ENCODE data around the gene SPON2.

The SPON2 gene

DNA sequence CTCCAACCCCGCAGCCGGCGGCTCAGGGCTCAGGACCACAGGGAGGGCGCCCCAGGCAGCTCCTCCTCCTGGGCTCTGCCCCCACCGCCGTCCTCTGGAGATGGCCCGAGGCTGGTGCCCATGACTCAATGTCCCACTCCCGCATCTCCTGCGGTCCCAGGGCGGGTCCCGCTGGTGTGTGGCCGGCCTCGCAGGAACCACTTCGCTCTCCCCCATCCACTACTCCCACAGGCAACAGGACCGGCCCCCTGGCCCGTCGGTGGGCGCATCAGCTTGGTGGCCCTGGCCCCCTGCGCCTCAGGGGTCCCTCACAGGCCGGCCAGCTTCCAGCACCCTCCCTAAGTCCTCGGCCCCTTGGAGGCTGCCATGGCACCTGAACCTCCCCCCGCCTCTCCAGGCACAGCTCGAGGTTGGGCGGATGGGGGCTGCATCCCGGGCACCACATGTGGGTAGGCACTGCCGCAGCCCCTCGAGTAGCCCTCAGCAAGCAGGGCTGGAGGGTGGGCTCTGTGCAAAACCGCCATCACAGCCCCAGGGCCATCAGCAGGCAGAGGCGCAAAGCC is 22.8 kb upstream of the SPON2 start:
- no peak for DNase-seq (ENCODE audit: low spot score)

DNA sequence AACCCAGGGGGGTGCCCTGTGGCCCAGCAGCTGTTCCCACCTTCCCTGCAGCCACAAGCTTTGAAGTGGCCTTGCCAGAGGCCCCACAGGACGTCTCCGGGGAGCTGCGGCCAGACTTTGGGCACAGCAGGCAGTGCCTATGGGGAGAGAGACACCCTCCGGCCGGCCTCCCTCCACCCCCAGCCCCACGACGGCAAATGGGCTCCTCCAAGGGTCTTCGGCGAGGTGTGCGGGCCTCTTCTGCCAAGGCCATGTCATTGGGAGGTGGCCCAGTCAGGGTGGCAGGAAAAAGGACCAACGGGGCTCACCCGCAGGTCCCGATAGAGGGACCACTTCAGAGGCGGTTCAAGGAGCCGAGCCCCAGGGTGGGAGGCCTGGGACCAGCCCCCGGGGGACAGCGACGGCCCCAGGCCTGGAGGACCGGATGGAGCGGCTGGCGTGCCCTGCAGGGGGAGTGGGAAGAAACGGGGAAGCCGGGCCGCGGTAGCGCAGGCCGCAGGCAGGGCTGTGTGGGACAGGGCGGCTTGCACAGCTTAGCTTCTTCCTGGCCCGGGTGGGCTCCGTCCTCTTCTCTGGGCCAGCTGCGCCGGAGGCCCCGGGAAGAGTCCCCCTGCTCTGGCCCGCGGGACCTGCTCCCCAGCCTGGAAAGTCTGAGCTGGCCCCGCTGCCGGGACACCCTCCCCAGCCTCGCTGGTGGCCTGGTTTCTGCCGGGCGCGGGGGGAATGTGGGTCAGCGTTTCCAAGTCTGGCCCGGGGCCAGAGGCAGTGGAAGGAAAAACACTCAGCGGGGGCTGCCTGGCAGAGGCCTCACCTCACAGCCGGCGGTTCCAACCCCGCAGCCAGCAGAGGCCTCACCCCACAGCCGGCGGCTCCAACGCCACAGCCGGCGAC is 21.9 kb upstream of the SPON2 start:
- DNase-seq (ENCODE audit: low spot score), result no peak

DNA sequence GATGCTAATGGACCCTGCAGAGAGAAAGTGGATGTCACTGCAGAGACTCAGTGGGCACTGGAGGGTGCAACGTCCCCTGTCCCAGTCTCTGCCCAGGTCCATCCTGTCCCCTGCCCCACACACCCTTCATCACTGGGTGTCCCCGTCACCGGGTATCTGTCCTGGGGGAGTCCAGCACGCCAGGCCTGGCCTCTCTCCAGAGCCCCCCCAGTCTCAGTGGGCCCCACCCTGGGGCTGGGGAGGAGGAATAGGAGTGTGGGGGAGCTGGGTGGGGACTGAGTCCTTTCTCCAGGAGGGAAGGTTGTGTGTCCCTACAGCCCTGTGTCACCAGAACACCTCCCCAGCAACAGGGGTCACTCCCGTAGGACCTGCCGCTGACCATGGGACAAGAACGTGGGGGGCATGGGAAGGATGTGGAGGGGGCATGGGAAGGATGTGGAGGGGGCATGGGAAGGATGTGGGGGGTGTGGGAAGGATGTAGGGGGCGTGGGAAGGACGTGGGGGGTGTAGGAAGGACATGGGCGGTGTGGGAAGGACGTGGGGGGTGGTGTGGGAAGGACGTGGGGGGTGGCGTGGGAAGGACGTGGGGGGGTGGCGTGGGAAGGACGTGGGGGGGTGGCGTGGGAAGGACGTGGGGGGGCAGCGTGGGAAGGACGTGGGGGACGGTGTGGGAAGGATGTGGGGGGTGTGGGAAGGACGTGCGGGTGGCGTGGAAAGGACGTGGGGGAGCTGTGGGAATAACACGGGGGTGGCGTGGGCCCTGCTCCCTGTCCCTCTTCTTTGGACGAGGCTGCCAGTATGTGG is 21.0 kb upstream of the SPON2 start:
- DNase-seq (ENCODE audit: low spot score), result no peak

DNA sequence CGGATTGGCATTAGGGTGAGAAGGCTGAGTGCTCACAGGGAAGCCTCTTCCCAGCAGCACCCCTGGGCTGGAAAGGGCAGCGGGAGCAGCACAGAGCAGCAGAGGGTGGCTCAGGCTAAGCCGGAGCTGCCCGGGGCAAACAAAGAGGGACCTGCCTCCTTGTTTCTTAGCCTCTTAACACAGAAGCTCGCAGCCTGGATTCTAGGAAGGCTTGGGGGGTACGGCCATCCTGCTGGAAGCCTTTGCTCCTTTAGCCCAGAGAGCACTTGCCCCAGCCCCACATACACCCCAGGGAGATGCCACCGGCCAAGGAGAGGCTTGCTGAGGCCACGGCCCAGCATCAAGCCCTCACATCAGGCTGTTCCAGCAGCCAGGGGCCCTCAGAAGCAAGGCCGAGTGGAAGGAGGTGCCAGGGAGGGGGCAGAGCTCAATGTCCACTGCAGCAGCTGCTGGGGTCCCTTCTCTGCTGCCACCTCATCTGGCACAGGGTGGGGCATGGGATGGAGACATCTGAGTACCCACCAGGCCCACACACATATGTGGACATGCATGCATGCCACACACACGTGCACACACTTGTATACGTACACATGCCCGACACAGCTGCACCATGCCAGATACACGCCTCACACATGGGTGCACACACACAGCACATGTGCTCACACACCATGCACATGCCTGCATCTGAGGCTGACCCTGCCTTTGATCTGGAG is 20.3 kb upstream of the SPON2 start:
- DNase-seq (ENCODE audit: low spot score), result no peak

DNA sequence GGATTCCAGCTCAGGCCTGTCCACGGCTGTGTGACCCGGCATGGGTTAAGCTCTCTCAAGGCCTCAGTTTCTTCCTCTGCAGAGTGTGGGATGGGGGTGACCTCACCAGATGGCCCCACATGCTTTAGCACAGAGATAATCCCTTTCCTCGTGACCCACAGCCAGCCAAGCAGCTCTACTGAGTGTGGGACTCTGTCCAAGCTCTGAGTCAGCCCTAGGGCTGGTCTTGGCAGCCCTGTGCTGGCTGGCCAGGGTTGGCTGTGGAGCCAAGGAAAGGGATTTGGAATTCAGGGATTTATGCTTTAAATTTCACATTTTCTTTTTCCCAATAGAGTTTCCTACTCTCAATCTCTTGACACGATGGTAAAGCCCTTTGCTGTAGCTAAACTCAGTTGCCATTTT is 19.7 kb upstream of the SPON2 start:
- DNase-seq (ENCODE audit: low spot score), result no peak

DNA sequence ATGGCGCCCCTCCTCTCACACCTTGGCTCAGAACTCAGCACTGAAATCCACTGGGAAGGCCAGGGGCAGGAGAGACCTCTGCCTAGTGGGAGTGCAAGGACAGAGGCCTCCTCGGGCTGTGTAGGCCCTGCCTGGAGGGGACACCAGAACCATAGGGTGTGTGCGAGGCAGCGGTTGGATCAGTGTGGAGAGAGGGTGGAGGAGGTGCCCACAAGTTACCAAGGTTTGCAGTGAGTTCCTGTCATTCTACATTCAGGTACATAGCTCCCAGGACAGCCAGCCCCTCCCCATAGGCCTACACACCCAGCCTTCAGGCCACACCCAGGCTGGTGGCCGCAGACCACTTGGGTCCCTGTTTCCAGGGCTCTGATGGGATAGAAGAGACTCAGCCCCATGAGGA is 19.2 kb upstream of the SPON2 start:
- DNase-seq (ENCODE audit: low spot score), result no peak

DNA sequence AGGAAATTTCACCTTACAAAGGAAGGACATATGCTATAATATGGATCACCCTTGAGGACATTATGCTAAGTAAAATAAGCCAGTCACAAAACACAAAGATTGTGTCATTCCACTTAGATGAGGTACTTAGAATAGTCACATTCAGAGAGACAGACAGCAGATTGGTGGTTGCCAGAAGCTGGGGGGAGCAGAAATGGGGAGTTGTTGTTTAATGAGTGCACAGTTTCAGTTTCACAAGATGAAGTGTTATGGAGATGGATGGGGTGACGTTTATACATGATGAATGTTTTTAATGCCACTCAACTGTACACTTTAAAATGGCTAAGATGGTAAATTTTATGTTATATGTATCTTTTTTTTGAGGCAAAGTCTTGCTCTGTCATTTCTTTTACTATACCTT is 14.8 kb upstream of the SPON2 start:
- DNase-seq (ENCODE audit: low spot score), result peak; percentile 39

DNA sequence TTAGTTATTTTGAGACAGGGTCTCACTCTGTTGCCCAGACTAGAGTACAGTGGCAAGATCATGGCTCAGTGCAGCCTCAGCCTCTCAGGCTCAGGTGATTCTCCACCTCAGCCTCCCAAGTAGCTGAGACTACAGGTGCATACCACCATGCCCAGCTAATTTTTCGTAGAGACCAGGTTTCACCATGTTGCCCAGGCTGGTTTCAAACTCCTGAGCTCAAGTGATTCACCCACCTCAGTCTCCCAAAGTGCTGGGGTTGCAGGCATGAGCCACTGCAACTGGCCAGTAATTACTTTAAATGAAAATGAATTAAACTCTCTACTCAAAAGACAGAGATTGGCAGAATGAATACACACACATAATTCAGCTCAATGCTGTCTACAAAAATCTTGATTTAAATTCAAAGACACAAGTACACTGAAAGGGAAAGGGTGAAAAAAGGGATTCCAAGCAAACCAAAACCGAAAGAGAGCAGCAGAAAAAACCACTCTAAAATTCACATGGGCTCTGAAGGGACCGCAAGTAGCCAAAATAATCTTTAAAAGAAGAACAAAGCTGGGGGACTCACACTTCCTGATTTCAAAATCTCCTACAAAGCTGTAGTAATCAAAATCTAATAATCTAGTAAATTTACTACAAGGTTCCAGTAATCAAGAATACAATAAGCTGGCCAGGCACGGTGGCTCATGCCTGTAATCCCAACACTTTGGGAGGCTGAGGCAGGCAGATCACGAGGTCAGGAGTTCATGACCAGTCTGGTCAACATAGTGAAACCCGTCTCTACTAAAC is 11.8 kb upstream of the SPON2 start:
- DNase-seq (ENCODE audit: low spot score), result no peak

DNA sequence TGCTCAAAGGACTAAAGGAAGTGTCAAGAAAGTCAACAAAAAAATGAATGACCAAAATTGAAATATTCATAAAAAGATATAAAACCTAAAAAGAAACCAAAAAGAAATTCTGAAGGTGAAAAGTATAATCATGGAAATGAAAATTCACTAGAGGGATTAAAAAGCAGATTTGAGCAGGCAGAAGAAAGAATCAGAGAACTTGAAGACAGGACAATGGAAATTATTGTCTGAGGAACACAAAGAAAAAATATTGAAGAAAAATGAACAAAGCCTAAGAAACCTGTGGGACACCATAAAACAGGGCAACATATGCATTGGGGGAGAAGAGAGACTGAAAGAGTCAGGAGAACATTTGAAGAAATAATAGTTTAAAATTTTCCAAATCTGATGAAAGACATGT is 9.9 kb upstream of the SPON2 start:
- DNase-seq (ENCODE audit: low spot score), result no peak

DNA sequence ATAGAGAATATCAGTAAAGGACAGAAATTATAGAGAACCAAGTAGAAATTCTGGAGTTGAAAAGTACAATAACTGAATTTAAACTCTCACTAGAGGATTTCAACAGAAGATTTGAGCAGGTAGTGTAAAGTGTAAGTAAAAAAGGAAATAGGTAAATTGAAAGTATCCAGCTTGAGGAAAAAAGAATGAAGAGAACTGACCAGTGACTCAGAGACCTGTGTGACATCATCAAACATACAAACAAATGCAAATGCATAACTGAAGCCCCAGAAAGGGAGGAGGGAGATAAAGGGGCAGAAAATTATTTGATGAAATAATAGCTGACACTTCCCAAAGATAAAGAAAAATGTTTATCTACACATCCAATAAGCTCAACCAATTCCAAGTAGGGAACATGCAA is 8.3 kb upstream of the SPON2 start:
- no peak for DNase-seq (ENCODE audit: low spot score)

DNA sequence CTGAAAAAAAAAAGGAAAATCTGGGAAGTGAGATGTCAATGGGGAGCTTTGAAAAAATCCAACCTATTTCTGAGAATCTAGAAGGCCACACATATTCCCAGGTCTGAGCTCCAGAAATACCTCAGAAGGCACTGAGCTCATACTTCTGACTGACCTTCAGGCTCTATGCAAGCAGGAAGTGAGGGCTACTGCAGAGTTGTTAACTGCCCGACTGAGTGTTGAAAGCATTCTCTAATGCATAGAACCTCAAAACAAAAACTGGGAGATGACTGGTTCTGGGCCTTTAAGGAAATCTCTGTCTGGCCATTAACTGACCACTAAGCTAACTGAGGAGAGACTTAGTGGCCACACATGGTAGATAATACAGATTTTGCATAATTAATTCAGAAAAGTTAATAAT is 7.6 kb upstream of the SPON2 start:
- DNase-seq (ENCODE audit: low spot score), result no peak

DNA sequence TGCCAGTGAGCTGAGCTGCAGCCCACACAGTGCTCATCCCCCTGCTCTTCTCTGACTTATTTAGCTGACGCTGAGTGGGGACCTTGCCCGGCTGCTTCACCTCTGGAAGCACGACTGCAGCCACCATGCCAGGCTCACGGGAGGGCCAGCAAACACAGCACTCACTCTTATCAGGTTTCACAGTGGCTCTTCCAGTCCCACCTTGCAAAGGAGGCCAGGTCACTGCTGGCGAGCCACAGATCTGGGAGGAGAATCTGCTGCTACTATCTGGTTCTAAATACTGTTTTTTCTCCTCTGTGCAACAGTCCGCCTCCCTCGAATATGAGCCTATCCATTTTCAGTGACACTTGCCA is 6.7 kb upstream of the SPON2 start:
- no peak for DNase-seq (ENCODE audit: low spot score)

DNA sequence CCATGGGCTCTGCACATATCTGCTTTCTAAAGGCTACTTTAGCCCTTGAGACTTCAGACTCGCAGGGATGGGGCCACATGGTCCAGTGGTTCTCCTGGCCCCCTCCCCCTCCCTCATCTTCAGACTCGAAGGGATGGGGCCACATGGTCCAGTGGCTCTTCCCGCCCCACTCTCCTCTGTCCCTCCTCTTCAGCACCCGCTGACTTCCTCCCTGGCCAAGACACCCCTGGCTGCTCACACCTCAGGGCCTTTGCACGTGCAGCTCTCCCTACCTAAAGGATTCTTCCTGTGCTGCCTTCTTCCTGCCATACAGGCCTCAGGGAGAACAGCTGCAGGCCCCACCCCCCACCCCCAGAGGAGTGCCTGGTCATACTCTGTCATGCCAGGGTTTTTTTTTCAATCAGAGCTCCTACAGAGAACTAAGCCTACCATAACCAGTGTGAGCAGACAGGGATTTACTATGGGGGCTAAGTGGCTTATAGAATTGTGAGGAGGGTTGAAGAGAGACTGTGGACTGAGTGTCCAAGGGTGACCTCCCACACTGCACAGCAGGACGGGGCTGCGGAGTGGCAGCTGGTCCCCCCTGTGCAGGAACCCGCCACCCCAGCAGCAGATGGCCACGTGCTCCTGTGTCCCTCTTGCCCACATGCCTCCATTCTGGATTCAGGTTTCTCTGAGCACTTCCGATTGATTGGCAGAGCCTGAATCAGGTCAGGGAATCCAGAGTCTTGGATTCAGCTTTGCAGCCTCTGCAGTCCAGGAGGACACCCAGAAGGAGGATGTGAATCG is 6.1 kb upstream of the SPON2 start:
- no peak for DNase-seq (ENCODE audit: low spot score)

DNA sequence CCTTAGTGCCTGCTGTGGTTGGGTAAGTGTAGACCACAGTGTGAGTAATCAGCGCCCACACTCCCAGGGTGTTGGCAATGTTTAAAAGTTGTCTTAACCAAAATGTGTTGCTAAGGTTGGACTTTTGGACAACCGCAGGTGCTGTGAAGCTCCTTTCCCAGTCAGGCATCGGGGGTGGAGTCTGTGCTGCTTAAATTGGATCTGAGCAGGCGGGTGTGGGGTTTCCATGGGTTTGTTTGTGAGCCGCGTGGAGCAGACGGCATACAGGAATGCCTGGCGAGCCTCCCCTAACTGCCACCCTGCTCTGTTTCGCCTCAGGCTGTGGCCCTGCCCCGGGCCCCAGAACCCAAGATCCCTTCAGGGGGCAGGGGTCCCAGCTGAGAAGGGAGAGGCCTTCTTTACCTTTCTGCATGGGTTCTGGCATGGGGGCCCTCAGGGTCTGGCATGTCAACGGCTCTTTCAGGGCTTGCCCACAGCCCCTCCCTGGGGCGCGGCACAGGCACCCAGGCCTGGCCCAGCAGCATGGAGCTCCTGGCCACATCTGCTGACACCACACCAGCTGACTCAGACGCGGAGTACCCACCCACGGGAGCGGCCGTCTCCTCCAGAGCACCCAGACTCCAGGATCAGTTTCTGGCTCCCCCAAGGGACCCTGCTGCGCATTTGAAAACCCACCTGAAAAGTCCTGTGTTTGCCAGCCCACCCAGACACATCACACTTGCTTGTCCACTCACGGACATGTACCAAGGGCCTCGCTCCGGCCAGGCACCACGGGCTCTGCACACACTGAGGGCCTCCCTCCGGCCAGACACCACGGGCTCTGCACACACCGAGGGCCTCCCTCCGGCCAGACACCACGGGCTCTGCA is 5.1 kb upstream of the SPON2 start:
- DNase-seq (ENCODE audit: low spot score), result no peak

DNA sequence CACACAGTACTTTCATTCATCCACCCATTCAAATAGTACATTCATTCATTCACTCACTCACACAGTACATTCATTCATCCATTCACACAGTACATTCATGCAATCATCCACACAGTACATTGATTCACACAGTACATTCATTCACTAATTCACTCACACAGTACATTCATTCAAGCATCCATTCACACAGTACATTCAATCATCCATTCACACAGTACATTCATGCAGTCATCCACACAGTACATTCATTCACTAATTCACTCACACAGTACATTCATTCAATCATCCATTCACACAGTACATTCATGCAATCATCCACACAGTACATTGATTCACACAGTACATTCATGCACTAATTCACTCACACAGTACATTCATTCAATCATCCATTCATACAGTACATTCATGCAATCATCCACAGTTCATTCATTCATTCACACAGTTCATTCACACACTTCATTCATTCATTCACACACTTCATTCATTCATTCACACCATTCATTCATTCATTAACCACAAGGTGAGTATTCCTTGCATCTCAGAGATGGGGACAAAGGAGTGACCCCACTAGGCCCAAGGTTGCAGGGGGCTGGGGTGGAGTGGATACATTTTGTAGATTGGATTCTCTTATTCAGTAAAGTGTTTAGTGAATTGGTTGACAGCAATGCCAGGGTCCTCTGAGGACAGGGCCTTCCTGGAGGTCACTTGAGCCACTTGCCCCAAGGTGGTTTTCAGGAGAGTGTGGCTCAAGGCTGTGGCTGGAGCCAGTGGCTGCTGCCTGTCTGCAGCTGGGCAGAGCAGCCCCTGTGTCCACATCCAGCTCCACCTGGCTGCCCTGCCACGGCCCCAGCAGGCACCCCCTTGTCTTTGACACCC is 4.3 kb upstream of the SPON2 start:
- DNase-seq (ENCODE audit: low spot score), result no peak

DNA sequence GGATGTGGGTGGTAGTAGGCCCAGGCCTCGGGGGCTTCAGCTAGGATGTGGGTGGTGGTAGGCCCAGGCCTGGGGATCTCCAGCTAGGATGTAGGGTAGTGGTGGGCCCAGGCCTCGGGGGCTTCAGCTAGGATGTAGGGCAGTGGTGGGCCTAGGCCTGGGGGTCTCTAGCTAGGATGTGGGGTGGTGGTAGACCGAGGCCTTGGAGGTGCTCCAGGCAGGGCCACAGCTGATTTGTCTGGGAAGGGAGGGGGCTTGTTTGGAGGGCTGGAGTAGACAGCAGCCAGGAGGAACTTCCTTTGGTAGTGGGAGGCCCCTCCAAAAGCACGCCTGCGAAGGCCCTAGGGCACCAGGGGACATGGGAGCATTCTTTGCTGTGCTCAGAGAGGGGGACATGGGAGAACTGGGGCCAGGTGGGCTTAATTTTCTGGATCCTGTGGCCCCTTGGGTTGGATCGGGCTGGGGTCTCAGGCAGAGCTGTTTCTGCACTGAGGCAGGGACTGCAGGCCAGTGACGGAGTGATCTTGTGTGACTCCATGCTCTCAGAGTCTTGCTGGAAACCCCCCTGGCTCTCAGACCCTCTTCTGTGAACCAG is 3.3 kb upstream of the SPON2 start:
- DNase-seq (ENCODE audit: low spot score), result no peak

DNA sequence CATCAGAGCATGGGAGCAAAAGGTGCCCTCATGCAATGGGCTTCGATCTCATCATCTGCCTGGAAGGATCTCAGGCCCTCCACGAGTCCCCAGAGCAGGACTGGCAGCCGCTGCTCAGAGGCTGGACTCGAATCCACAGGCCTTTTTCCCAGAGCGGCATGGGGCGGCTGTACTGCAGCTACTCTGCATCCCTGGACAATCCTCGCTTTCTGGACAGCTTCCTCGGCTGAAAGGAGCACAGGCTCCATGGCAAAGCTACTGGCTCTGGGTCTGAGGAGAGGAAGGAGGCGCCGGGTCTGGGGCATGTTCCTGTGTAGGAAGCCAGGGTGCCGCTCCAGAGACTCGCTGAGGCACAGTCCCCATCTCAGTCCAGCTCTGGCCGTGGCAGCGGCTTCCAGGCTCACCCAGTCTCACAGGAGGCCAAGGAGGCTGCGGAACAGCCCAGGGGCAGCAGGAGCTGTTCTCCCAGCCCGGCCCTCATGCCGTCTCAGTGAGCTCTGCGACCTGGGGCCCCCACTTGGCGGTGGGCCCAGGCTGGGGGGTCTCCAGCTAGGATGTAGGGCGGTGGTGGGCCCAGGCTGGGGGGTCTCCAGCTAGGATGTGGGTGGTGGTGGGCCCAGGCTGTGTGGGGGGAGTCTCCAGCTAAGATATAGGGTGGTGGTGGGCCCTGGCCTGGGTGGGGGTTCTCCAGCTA is 2.7 kb upstream of the SPON2 start:
- DNase-seq (ENCODE audit: low spot score), result no peak

All from CD4-positive, alpha-beta T cell treated with Interleukin-6 at 100 ng/mL for 8 hours (primary cell).